Adrenal gland (tissue), 5 donors: ENCODE results near the gene FAM50B.

Experiments
- POLR2A ChIP-seq, 2 donors: fragments of 450-650 bp; IDR thresholded peaks; one replicate each; pipeline ENCODE4 v1.6.1; 2017; ENCODE audit warnings: antibody characterized with exemption in 2 of 2, mild to moderate bottlenecking in 2 of 2, moderate library complexity in 1 of 2
- TF ChIP-seq, protein P1 (sequence below), 6 experiments: fragments of 450-650 bp in 4 of 6; fragments of 200-600 bp in 2 of 6; sonication (generic) in 1 of 6; IDR thresholded peaks; 1 replicate in 5 of 6; 2 replicates in 1 of 6; pipeline versions ENCODE4 v1.5.1 to v1.8.0; 2016 to 2021; ENCODE audit warnings: antibody characterized with exemption in 6 of 6, mild to moderate bottlenecking in 2 of 6, moderate library complexity in 1 of 6
- donor health status: DM: no; HTN: no; CAD: no.

DNA sequence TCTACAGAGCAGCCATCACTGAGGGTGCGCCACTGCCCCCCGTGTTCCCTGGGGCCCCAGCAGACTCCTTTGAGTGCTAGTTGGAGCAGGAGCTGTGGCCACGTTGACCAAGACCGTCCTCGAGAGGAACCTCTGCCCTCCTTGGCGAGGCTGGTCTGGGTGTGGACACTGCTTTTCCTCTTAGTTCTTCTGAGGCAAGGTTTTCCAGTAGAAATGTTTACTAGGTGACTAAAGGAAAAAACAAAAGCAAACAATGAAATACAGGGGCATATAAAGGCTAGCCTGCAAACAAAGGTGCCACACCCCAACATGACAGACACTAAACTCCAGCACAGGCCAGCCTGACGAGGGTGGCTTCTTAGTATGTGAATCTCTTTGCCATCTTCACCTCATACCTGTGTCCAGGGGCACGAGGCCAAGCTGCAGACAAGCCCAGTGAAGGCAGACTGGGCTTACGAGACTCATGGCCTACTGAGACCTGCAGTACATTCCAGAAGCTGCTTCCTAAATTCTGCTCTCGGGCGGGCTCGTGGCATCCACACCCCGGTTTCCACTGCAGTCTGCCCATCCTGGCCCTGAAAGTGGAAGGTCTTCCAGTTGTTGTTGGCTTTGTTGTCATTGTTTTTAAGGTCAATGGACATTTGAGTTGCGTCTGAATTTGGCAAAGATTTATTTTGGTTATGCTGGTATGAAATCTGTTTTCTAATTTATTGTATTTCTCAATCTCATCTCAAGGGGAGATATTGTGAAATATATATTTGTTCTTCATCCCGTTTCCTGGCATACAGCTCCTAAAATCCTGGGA lies 39.2 kb downstream of the FAM50B start:
- TF ChIP-seq, protein P1, sequence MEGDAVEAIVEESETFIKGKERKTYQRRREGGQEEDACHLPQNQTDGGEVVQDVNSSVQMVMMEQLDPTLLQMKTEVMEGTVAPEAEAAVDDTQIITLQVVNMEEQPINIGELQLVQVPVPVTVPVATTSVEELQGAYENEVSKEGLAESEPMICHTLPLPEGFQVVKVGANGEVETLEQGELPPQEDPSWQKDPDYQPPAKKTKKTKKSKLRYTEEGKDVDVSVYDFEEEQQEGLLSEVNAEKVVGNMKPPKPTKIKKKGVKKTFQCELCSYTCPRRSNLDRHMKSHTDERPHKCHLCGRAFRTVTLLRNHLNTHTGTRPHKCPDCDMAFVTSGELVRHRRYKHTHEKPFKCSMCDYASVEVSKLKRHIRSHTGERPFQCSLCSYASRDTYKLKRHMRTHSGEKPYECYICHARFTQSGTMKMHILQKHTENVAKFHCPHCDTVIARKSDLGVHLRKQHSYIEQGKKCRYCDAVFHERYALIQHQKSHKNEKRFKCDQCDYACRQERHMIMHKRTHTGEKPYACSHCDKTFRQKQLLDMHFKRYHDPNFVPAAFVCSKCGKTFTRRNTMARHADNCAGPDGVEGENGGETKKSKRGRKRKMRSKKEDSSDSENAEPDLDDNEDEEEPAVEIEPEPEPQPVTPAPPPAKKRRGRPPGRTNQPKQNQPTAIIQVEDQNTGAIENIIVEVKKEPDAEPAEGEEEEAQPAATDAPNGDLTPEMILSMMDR (IDR thresholded peaks at IDR 0.05) = no peak
- TF ChIP-seq POLR2A (IDR thresholded peaks at IDR 0.05) = no peak
